Smooth muscle cell (in vitro differentiated cells): ENCODE data around the gene CERS1. TPM values are rescaled to one million over a fixed set of nuclear protein-coding genes. Genes with fewer than 3 reads are reported as not detected.
"Not testable (repeated sequence)": the region's sequence is repeated elsewhere in the genome, so short reads cannot be mapped to it uniquely, and the experiment has no call there.

Experiments
- DNase-seq: peaks from one replicate; lab custom pipeline; 2025; ENCODE audit not compliant: unreplicated experiment; lab: John Stamatoyannopoulos, UW
- H2AFZ ChIP-seq: fragments of 200-600 bp; sonication (generic); 2 replicates; pipeline ENCODE4 v1.6.0; 2016; ENCODE audit warnings: antibody characterized with exemption, low read depth, mild to moderate bottlenecking
- H3F3A ChIP-seq: fragments of 200-600 bp; sonication (generic); 2 replicates; pipeline ENCODE4 v1.6.0; 2017; ENCODE audit warnings: antibody characterized with exemption, low read depth
- H3K27ac ChIP-seq: fragments of 200-600 bp; sonication (generic); 2 replicates; pipeline ENCODE4 v1.5.1; 2016; ENCODE audit warnings: low read depth, mild to moderate bottlenecking
- H3K27me3 ChIP-seq: fragments of 200-600 bp; sonication (generic); 2 replicates; pipeline ENCODE4 v1.6.1; 2016; ENCODE audit warnings: low read depth, mild to moderate bottlenecking
- H3K36me3 ChIP-seq: fragments of 200-600 bp; sonication (generic); 2 replicates; pipeline ENCODE4 v1.5.1; 2016; ENCODE audit warnings: low read depth
- H3K4me1 ChIP-seq: fragments of 200-600 bp; sonication (generic); 2 replicates; pipeline ENCODE4 v1.5.1; 2016; ENCODE audit warnings: low read depth
- H3K4me2 ChIP-seq: fragments of 200-600 bp; sonication (generic); 2 replicates; pipeline ENCODE4 v1.6.0; 2016; ENCODE audit warnings: mild to moderate bottlenecking
- H3K4me3 ChIP-seq: fragments of 200-600 bp; sonication (generic); 2 replicates; pipeline ENCODE4 v1.5.1; 2016; ENCODE audit warnings: mild to moderate bottlenecking
- H3K79me2 ChIP-seq: fragments of 200-600 bp; sonication (generic); 2 replicates; pipeline ENCODE4 v1.6.0; 2016; ENCODE audit warnings: low read depth, mild to moderate bottlenecking
- H3K9ac ChIP-seq: fragments of 200-600 bp; sonication (generic); 2 replicates; pipeline ENCODE4 v1.6.0; 2016; ENCODE audit warnings: low read depth
- H3K9me3 ChIP-seq: fragments of 200-600 bp; sonication (generic); replicated peaks from 2 replicates; pipeline ENCODE4 v1.5.1; 2016; ENCODE audit warnings: low read depth
- H4K20me1 ChIP-seq: fragments of 200-600 bp; sonication (generic); 2 replicates; pipeline ENCODE4 v1.6.0; 2016; ENCODE audit warnings: low read depth
- WGBS: methylation state at CpG from one replicate; pipeline ENCODE4 v1.1.7; 2016; ENCODE audit warnings: low lambda C conversion rate; 5-methylcytosine and 5-hydroxymethylcytosine counted together
- polyA plus RNA-seq: library from polyadenylated mRNA; unstranded; fragments of >200 nt; fragmentation: Nextera tagmentation; extraction: Ambion mirVana; gene quantifications from 2 replicates; pipeline ENCODE4 v1.2.1, GENCODE V29; 2016
- total RNA-seq: library from RNA; depleted of rRNA; stranded (reverse); fragments of >200 nt; gene quantifications from 2 replicates; pipeline ENCODE4 v1.2.3, GENCODE V29; 2014
- TF ChIP-seq, protein P1 (sequence below): fragments of 200-600 bp; sonication (generic); IDR thresholded peaks from 2 replicates; pipeline ENCODE4 v1.5.1; 2017; ENCODE audit warnings: borderline replicate concordance, mild to moderate bottlenecking, antibody characterized with exemption; ENCODE audit not compliant: insufficient read depth, poor library complexity, severe bottlenecking

Gene CERS1
- total and polyA plus RNA-seq, 2 experiments from 2014 or later: 2.4 to 4.2 TPM

DNA sequence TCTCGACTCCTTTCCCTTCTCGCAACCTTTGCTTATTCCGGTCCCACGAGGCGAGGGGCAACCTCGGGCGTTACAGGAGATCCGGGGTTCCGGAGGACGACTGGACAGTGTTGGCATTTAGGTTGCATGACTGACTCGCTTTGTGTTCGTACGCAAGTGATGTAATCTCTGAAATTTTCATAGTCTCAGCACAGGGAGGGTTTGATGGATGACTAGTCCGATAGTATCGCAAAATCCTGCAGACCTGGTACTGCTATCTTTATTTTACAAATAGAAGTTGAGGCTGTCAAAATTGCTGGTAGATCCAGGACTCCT, 23.9 kb upstream of the CERS1 start:
- no peaks in the 10 kb centered on the region for H3K36me3 ChIP-seq

DNA sequence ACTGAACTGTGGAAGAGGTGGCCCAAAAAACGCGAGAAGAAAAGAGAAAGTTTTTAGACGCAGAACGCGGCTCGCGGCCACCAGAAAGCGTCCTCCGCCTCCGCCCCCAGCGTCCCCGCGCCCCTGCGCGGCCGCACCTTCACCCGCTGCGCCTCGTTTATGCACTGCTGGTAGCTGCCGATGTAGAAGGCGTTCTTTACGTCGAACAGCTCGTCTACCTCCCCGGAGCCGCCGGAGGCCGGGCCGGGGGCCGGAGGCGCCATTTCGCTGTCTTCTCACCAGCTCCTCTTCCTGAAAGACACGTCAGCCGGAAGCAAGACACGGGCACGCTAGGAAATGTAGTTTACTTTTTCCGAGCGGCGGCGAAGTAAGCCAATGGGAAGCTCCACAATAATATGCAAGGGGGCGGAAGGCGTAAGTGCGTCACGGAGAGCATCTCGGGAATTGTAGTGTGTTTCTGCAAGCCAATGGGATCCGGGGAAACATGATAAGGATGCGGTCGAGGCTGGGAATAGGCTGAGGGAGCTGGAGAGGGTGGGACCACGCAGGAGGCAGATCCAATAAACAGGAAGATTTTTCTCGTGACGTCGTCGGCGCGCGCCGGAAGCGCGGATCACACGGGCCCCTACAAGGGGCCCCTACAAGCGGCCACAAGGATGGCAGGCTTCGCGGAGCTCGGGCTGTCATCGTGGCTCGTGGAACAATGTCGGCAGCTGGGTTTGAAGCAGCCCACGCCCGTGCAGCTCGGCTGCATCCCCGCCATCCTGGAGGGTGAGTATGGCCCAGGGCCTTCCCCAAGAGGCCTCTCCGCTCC, 23.3 kb upstream of the CERS1 start, which contains the start of the genes COPE and DDX49:
Gene COPE (minus strand): TSS at position 302 of the 814 bp plus-strand sequence. CDS start 39 bp downstream, at position 263.
Gene DDX49 (plus strand): TSS at position 630 of the 814 bp plus-strand sequence. CDS start 27 bp downstream, at position 657.
- Histone ChIP-seq H2AFZ (peak within 1 kb of the TSS; percentile 92), H3K79me2 (peaks cover 63% of the 10 kb centered on the region), H4K20me1 (peaks cover 27% of the 10 kb centered on the region), H3K9ac (peak within 1 kb of the TSS; percentile 100), H3K4me2 (peak within 1 kb of the TSS; percentile 100), H3K4me1 (peaks cover 7% of the 10 kb centered on the region), H3K9me3 (no peaks in the 10 kb centered on the region), H3K27me3 (no peaks in the 10 kb centered on the region), H3K36me3 (no peaks in the 10 kb centered on the region), H3K4me3 (peak within 1 kb of the TSS; percentile 100), H3F3A (no peaks in the 10 kb centered on the region), H3K27ac (peak within 1 kb of the TSS; percentile 99)
- DNase-seq: peak; percentile 85
- TF ChIP-seq, protein P1, sequence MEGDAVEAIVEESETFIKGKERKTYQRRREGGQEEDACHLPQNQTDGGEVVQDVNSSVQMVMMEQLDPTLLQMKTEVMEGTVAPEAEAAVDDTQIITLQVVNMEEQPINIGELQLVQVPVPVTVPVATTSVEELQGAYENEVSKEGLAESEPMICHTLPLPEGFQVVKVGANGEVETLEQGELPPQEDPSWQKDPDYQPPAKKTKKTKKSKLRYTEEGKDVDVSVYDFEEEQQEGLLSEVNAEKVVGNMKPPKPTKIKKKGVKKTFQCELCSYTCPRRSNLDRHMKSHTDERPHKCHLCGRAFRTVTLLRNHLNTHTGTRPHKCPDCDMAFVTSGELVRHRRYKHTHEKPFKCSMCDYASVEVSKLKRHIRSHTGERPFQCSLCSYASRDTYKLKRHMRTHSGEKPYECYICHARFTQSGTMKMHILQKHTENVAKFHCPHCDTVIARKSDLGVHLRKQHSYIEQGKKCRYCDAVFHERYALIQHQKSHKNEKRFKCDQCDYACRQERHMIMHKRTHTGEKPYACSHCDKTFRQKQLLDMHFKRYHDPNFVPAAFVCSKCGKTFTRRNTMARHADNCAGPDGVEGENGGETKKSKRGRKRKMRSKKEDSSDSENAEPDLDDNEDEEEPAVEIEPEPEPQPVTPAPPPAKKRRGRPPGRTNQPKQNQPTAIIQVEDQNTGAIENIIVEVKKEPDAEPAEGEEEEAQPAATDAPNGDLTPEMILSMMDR: no peak
- under 1% methylated on average over 71 of the region's 72 CpGs for WGBS

More for the DNA sequence above, 23.9 kb upstream of the CERS1 start:
- Histone ChIP-seq H4K20me1 (peaks cover 22% of the 10 kb centered on the region), H3K27ac (peak overlapping the region; percentile 84), H3K79me2 (peaks cover 57% of the 10 kb centered on the region), H3K27me3 (no peaks in the 10 kb centered on the region), H3K4me2 (peak overlapping the region; percentile 100), H3F3A (no peaks in the 10 kb centered on the region), H3K4me3 (peak overlapping the region; percentile 100), H3K9ac (peak overlapping the region; percentile 96), H2AFZ (peak overlapping the region; percentile 71), H3K9me3 (no peaks in the 10 kb centered on the region), H3K4me1 (peaks cover 7% of the 10 kb centered on the region)
- 5% methylated on average over 15 of the region's 15 CpGs for WGBS
- TF ChIP-seq, protein P1: no peak
- no peak for DNase-seq

DNA sequence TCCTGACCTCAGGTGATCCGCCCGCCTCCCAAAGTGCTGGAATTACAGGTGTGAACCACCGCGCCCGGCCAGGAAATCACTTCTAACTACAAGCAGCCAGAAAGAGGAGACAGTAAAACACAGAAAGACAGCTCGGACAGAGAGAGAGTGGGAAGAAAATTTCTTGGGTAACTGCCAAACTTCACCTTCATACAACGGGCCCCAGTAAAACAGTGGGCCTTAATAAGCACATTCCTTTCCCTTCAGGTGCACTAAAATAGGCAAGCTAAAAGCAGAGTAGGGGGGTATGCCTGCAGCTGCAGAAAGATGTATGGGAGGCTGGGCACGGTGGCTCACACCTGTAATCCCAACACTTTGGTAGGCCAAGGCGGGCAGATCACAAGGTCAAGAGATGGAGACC, 21.6 kb upstream of the CERS1 start:
- Histone ChIP-seq H3K4me3 (peak overlapping the region; percentile 93), H3K4me2 (peak overlapping the region; percentile 88)
- H3K27me3 ChIP-seq: not testable (repeated sequence)

DNA sequence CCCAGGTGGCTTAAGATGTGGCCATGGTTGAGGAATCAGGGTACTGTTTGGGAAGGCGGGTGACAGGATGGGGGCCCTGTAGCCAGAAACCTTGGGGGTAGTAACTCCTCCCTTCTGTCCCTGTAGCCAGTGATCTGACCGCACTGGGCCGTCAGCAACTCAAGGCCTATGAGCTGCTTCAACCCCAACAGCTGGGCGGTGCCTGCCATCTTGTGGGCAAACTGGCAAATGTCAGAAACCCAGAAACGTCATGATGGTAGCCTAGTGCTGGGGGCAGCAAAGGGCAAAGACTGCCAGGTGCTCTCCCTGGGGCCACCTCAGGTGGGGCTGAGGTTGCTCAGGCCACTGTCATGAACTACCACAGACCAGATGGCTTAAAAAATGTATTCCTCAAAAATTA, 19.7 kb upstream of the CERS1 start:
- Histone ChIP-seq H3F3A (no peaks in the 10 kb centered on the region), H3K79me2 (peaks cover 84% of the 10 kb centered on the region), H3K9ac (no peak overlapping the region), H2AFZ (no peak overlapping the region), H3K4me1 (peaks cover 6% of the 10 kb centered on the region), H3K4me3 (no peak overlapping the region), H3K9me3 (no peaks in the 10 kb centered on the region), H3K27me3 (no peaks in the 10 kb centered on the region), H3K36me3 (no peaks in the 10 kb centered on the region), H3K4me2 (no peak overlapping the region), H4K20me1 (peaks cover 62% of the 10 kb centered on the region), H3K27ac (no peak overlapping the region)
- 88% methylated on average over 5 of the region's 5 CpGs for whole genome bisulfite sequencing
- TF ChIP-seq, protein P1: no peak
- DNase-seq: no peak

More for the DNA sequence above, 21.6 kb upstream of the CERS1 start:
- H3F3A ChIP-seq, H3K9ac ChIP-seq, DNase-seq, H3K36me3 ChIP-seq, H3K9me3 ChIP-seq, H3K4me1 ChIP-seq, H3K27ac ChIP-seq, H2AFZ ChIP-seq: not testable (repeated sequence)
- WGBS: 98% methylated on average over 9 of the region's 9 CpGs
- H3K79me2 ChIP-seq: peaks cover 79% of the 10 kb centered on the region
- peaks cover 44% of the 10 kb centered on the region for H4K20me1 ChIP-seq
